Choroid plexus epithelial cell (primary cell): Measurements from ENCODE around the gene NRXN3.
"Not testable (repeated sequence)": the region's sequence is repeated elsewhere in the genome, so short reads cannot be mapped to it uniquely, and the experiment has no call there.

Experiments used
- DNase-seq: peaks from one replicate; pipeline ENCODE4 v3.0.0-alpha.2; 2010; ENCODE audit warnings: low read depth
- H3K4me3 ChIP-seq: 2 replicates; pipeline ENCODE4 v1.5.1; 2011; ENCODE audit warnings: low read depth, mild to moderate bottlenecking, control low read depth, low read length, moderate library complexity
- TF ChIP-seq, protein P1 (sequence below): conservative IDR thresholded peaks from 2 replicates; pipeline ENCODE4 v1.5.1; 2011; ENCODE audit warnings: low read depth, mild to moderate bottlenecking, control low read depth, inconsistent platforms, low read length, moderate library complexity

NRXN3 gene

GRCh38 chr14:78486621-78487020 lies 316.4 kb downstream of the NRXN3 start:
- TF ChIP-seq, protein P1, sequence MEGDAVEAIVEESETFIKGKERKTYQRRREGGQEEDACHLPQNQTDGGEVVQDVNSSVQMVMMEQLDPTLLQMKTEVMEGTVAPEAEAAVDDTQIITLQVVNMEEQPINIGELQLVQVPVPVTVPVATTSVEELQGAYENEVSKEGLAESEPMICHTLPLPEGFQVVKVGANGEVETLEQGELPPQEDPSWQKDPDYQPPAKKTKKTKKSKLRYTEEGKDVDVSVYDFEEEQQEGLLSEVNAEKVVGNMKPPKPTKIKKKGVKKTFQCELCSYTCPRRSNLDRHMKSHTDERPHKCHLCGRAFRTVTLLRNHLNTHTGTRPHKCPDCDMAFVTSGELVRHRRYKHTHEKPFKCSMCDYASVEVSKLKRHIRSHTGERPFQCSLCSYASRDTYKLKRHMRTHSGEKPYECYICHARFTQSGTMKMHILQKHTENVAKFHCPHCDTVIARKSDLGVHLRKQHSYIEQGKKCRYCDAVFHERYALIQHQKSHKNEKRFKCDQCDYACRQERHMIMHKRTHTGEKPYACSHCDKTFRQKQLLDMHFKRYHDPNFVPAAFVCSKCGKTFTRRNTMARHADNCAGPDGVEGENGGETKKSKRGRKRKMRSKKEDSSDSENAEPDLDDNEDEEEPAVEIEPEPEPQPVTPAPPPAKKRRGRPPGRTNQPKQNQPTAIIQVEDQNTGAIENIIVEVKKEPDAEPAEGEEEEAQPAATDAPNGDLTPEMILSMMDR: no peak
- no peak for DNase-seq
- H3K4me3 ChIP-seq: no peak overlapping the region

GRCh38 chr14:78487573-78487972 lies 317.4 kb downstream of the NRXN3 start:
- not testable (repeated sequence) for DNase-seq, H3K4me3 ChIP-seq

- TF ChIP-seq, protein P1: no peak
- H3K4me3 ChIP-seq: no peak overlapping the region
- no peak for DNase-seq
These were observed 318.8 kb downstream of the NRXN3 start for GRCh38 chr14:78488938-78489337.

DNA sequence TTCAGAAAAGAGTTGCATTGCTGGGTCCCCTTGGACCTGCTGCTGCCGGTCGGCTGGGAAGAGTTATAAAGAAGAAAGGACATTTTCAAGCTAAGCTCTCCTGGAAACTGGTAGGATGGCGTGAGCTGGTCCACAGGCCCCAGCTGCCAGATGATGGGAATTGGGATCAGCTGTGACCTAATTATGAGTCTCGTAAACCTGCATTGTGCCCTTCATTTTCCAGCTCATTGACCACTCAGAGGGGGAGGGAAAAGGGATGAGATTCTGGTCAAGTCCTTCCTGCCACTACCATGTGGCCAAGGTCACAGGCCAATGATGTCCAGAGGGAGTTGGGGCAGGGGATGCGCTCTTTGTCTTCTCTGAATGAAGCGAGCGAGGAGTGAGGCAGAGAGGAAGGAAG lies 320.9 kb downstream of the NRXN3 start:
- no peak for DNase-seq
- no peak overlapping the region for H3K4me3 ChIP-seq
- TF ChIP-seq, protein P1: no peak

- no peak for DNase-seq
- TF ChIP-seq, protein P1: no peak
- H3K4me3 ChIP-seq: no peak overlapping the region
These were observed 328.0 kb downstream of the NRXN3 start for GRCh38 chr14:78498062-78498595.

DNA sequence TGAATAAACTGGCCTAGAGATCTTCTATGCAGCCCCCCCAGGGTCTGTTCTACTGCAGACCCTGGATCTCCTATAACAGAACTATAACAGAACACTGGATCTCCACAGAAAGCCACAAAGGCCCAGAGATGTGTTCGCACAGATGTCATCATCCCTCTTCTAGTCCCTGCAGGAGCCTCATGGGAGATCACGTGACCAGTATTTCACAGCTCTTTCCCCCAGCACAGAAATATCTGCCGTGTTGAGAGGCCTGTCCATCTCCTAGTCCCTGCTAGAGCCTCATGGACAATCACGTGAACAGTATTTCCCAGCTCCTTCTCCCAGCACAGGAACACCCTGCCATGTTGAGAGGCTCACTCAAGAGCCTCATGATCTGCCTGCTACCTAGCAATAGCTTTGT lies 331.7 kb downstream of the NRXN3 start:
- no peak for DNase-seq
- H3K4me3 ChIP-seq: no peak overlapping the region
- TF ChIP-seq, protein P1: no peak

- no peak overlapping the region for H3K4me3 ChIP-seq
- DNase-seq: no peak
- TF ChIP-seq, protein P1: no peak
These were observed 337.9 kb downstream of the NRXN3 start for GRCh38 chr14:78508023-78508422.
